ENCODE results near the gene KLK11. TPM values are rescaled to one million over a fixed set of nuclear protein-coding genes. Genes with fewer than 3 reads are reported as not detected.

The KLK11 gene
- total and polyA plus RNA-seq, 4 donors: 0.07 to 0.25 TPM; not detected in 2

GRCh38 chr19:51023946-51024345, 2.5 kb downstream of the KLK11 start:
- peaks cover 0 to 6% (median 3%) of the 10 kb centered on the region in 4 donors for H3K4me1 ChIP-seq (ENCODE audit: control insufficient read depth in 4 of 4, insufficient read depth in 4 of 4, low read length in 3 of 4)
- H3K27me3 ChIP-seq (ENCODE audit: control insufficient read depth in 4 of 4, insufficient read depth in 4 of 4, low read length in 3 of 4): peaks cover 0 to 8% (median 2%) of the 10 kb centered on the region in 4 donors
- TF ChIP-seq GABPA (IDR thresholded peaks at IDR 0.05 in 1 of 2, conservative IDR thresholded peaks at IDR 0.05 in 1 of 2): no peak
- TF ChIP-seq EGR1 (IDR thresholded peaks at IDR 0.05; ENCODE audit: low read depth in 2 of 2): no peak
- TF ChIP-seq, protein P1, sequence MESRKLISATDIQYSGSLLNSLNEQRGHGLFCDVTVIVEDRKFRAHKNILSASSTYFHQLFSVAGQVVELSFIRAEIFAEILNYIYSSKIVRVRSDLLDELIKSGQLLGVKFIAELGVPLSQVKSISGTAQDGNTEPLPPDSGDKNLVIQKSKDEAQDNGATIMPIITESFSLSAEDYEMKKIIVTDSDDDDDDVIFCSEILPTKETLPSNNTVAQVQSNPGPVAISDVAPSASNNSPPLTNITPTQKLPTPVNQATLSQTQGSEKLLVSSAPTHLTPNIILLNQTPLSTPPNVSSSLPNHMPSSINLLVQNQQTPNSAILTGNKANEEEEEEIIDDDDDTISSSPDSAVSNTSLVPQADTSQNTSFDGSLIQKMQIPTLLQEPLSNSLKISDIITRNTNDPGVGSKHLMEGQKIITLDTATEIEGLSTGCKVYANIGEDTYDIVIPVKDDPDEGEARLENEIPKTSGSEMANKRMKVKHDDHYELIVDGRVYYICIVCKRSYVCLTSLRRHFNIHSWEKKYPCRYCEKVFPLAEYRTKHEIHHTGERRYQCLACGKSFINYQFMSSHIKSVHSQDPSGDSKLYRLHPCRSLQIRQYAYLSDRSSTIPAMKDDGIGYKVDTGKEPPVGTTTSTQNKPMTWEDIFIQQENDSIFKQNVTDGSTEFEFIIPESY (IDR thresholded peaks at IDR 0.05): no peak
- no peak for TF ChIP-seq TAF1 (conservative IDR thresholded peaks at IDR 0.05)
- TF ChIP-seq FOXA2 (IDR thresholded peaks at IDR 0.05): no peak
- TF ChIP-seq SP1 (IDR thresholded peaks at IDR 0.05): no peak
- TF ChIP-seq NR2F2 (IDR thresholded peaks at IDR 0.05): no peak
- TF ChIP-seq RXRA (IDR thresholded peaks at IDR 0.05): no peak
- no peak for TF ChIP-seq MAX (IDR thresholded peaks at IDR 0.05)
- TF ChIP-seq YY1 (IDR thresholded peaks at IDR 0.05): no peak
- TF ChIP-seq, protein P2, sequence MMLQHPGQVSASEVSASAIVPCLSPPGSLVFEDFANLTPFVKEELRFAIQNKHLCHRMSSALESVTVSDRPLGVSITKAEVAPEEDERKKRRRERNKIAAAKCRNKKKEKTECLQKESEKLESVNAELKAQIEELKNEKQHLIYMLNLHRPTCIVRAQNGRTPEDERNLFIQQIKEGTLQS (IDR thresholded peaks at IDR 0.05): no peak
- WGBS: 63% methylated on average over 11 of the region's 11 CpGs
- H3K36me3 ChIP-seq (ENCODE audit: control insufficient read depth in 4 of 4, insufficient read depth in 3 of 4, low read depth in 1 of 4, low read length in 3 of 4): no peaks in the 10 kb centered on the region
- no peak for DNase-seq (ENCODE audit: low spot score)
- H3K9me3 ChIP-seq (ENCODE audit: control insufficient read depth in 4 of 4, low read length in 3 of 4): no peaks in the 10 kb centered on the region
- H3K4me3 ChIP-seq (ENCODE audit: low read depth in 1 of 3, low read length in 3 of 3): no peak overlapping the region
- H3K9ac ChIP-seq (ENCODE audit: low read depth in 1 of 2, low read length in 2 of 2): no peak overlapping the region
- H3K27ac ChIP-seq (ENCODE audit: low read depth in 1 of 2, low read length in 2 of 2): no peak overlapping the region

- H3K4me1 ChIP-seq (ENCODE audit: control insufficient read depth in 4 of 4, insufficient read depth in 4 of 4, low read length in 3 of 4): peaks cover 0 to 9% (median 4%) of the 10 kb centered on the region in 4 donors
- 51% methylated on average over 14 of the region's 14 CpGs for WGBS
- no peak overlapping the region for H3K9ac ChIP-seq (ENCODE audit: low read depth in 1 of 2, low read length in 2 of 2)
- H3K27me3 ChIP-seq (ENCODE audit: control insufficient read depth in 4 of 4, insufficient read depth in 4 of 4, low read length in 3 of 4): peaks cover 0 to 5% (median 2%) of the 10 kb centered on the region in 4 donors
- H3K36me3 ChIP-seq (ENCODE audit: control insufficient read depth in 4 of 4, insufficient read depth in 3 of 4, low read depth in 1 of 4, low read length in 3 of 4): no peaks in the 10 kb centered on the region
- TF ChIP-seq RXRA (IDR thresholded peaks at IDR 0.05): no peak
- TF ChIP-seq, protein P1 (IDR thresholded peaks at IDR 0.05): no peak
- no peak for TF ChIP-seq FOXA1 (IDR thresholded peaks at IDR 0.05)
- no peak for TF ChIP-seq CTCF (IDR thresholded peaks at IDR 0.05; ENCODE audit: low read depth, low read length, missing input control)
- no peak for TF ChIP-seq YY1 (IDR thresholded peaks at IDR 0.05)
- TF ChIP-seq SP1 (IDR thresholded peaks at IDR 0.05): no peak
- TF ChIP-seq RAD21 (IDR thresholded peaks at IDR 0.05): no peak
- no peak for TF ChIP-seq GABPA (IDR thresholded peaks at IDR 0.05 in 1 of 2, conservative IDR thresholded peaks at IDR 0.05 in 1 of 2)
- TF ChIP-seq MAX (IDR thresholded peaks at IDR 0.05): no peak
- TF ChIP-seq EGR1 (IDR thresholded peaks at IDR 0.05; ENCODE audit: low read depth in 2 of 2): no peak
- TF ChIP-seq, protein P2 (IDR thresholded peaks at IDR 0.05): no peak
- TF ChIP-seq FOXA2 (IDR thresholded peaks at IDR 0.05): no peak
- H3K4me3 ChIP-seq (ENCODE audit: low read depth in 1 of 3, low read length in 3 of 3): no peak overlapping the region
- H3K27ac ChIP-seq (ENCODE audit: low read depth in 1 of 2, low read length in 2 of 2): no peak overlapping the region
- H3K9me3 ChIP-seq (ENCODE audit: control insufficient read depth in 4 of 4, low read length in 3 of 4): no peaks in the 10 kb centered on the region
- DNase-seq (ENCODE audit: low spot score): no peak
These were observed 3.9 kb downstream of the KLK11 start for GRCh38 chr19:51022526-51022925.

All from liver (tissue), 9 donors.